H1 (cell line): Measurements from ENCODE around the gene LIPE. TPM values are rescaled to one million over a fixed set of nuclear protein-coding genes. Genes with fewer than 3 reads are reported as not detected.

ENCODE experiments used
- CTCF ChIA-PET: fragments of 300-600 bp; sonication (Branson Sonifier 250); formaldehyde crosslinking; loops from one replicate; lab custom pipeline; 2021; ENCODE audit not compliant: partially characterized antibody; lab: Charles Lee
- POLR2A ChIA-PET: fragments of 300-600 bp; sonication (Branson Sonifier 250); formaldehyde crosslinking; loops from one replicate; lab custom pipeline; 2021; ENCODE audit warnings: inconsistent platforms; ENCODE audit not compliant: partially characterized antibody; lab: Charles Lee
- DNase-seq, 2 experiments: peaks; one replicate each; pipeline versions ENCODE4 v3.0.0 to v3.0.0-alpha.2; 2010 to 2022; ENCODE audit warnings: low spot score in 2 of 2, low read depth in 1 of 2, mixed read lengths in 1 of 2
- FAIRE-seq: peaks from 2 replicates; lab custom pipeline; 2011; peaks lifted over from hg19 to GRCh38; lab: Jason Lieb, UNC
- H2AFZ ChIP-seq: 2 replicates; pipeline ENCODE4 v1.8.1; 2012; ENCODE audit warnings: low read length, inconsistent platforms
- H2AK5ac ChIP-seq: 2 replicates; pipeline ENCODE4 v1.6.1; 2013; ENCODE audit warnings: low read depth, low read length
- H2BK120ac ChIP-seq: replicated peaks from 2 replicates; pipeline ENCODE3; 2013; ENCODE audit warnings: low read depth, low read length, inconsistent platforms
- H2BK12ac ChIP-seq: 2 replicates; pipeline ENCODE4 v1.6.1; 2013; ENCODE audit warnings: low read depth, low read length
- H2BK15ac ChIP-seq: 2 replicates; pipeline ENCODE4 v1.6.1; 2013; ENCODE audit warnings: low read length
- H2BK20ac ChIP-seq: 2 replicates; pipeline ENCODE4 v1.6.1; 2013; ENCODE audit warnings: low read length
- H2BK5ac ChIP-seq: 2 replicates; pipeline ENCODE4 v1.6.1; 2013; ENCODE audit warnings: low read depth, low read length
- H3K14ac ChIP-seq: 2 replicates; pipeline ENCODE4 v1.6.1; 2013; ENCODE audit warnings: inconsistent platforms; ENCODE audit not compliant: insufficient read length
- H3K18ac ChIP-seq: 2 replicates; pipeline ENCODE4 v1.6.1; 2013; ENCODE audit warnings: low read length; ENCODE audit errors: extremely low read depth
- H3K23ac ChIP-seq: 2 replicates; pipeline ENCODE4 v1.6.1; 2013; ENCODE audit warnings: inconsistent platforms; ENCODE audit not compliant: insufficient read length
- H3K23me2 ChIP-seq: 2 replicates; pipeline ENCODE4 v1.6.1; 2013; ENCODE audit warnings: low read depth, low read length
- H3K27ac ChIP-seq: 2 replicates; pipeline ENCODE4 v1.6.1; 2011; ENCODE audit warnings: low read depth, low read length, inconsistent platforms
- H3K27me3 ChIP-seq, 4 experiments: replicated peaks in 1 of 4; 1 replicate in 1 of 4; 2 replicates in 3 of 4; pipeline versions ENCODE4 v1.6.1 to v1.8.1; 2011 to 2013; ENCODE audit warnings: low read length in 3 of 4, mild to moderate bottlenecking in 3 of 4, inconsistent platforms in 2 of 4, mixed read lengths in 2 of 4, moderate library complexity in 1 of 4; ENCODE audit not compliant: control insufficient read depth in 3 of 4, insufficient read depth in 3 of 4; ENCODE audit errors: extremely low read depth in 1 of 4
- H3K36me3 ChIP-seq, 4 experiments: 2 replicates each; pipeline versions ENCODE4 v1.6.1 to v1.8.1; 2011 to 2013; ENCODE audit warnings: mild to moderate bottlenecking in 4 of 4, low read length in 3 of 4, moderate library complexity in 2 of 4, control low read depth in 1 of 4, inconsistent platforms in 1 of 4; ENCODE audit not compliant: insufficient read depth in 4 of 4, control insufficient read depth in 2 of 4
- H3K4ac ChIP-seq: replicated peaks from 2 replicates; pipeline ENCODE3; 2013; ENCODE audit warnings: low read length, low read depth, mixed read lengths, inconsistent platforms; ENCODE audit not compliant: insufficient read length
- H3K4me1 ChIP-seq, 4 experiments: replicated peaks in 1 of 4; 1 replicate in 1 of 4; 2 replicates in 3 of 4; pipeline versions ENCODE4 v1.6.1 to v1.8.1; 2011 to 2013; ENCODE audit warnings: low read length in 3 of 4, inconsistent platforms in 2 of 4, mixed read lengths in 1 of 4; ENCODE audit not compliant: insufficient read depth in 4 of 4, control insufficient read depth in 3 of 4
- H3K4me2 ChIP-seq, 2 experiments: 2 replicates each; pipeline versions ENCODE4 v1.6.1 to v1.8.1; 2011 to 2013; ENCODE audit warnings: low read depth in 2 of 2, low read length in 2 of 2, control low read depth in 1 of 2, inconsistent platforms in 1 of 2, mild to moderate bottlenecking in 1 of 2; ENCODE audit not compliant: insufficient read depth in 1 of 2
- H3K4me3 ChIP-seq, 4 experiments: fragments of 200-600, 300-600 bp in 1 of 4; sonication (generic), shearing (Covaris generic), sonication (Bioruptor Twin) in 1 of 4; 2 replicates each; pipeline versions ENCODE4 v1.5.1 to v1.8.1; 2011 to 2016; ENCODE audit warnings: low read length in 4 of 4, low read depth in 3 of 4, control low read depth in 2 of 4, inconsistent platforms in 2 of 4, mild to moderate bottlenecking in 2 of 4, mixed read lengths in 1 of 4, moderate library complexity in 1 of 4; ENCODE audit not compliant: insufficient read depth in 2 of 4; ENCODE audit errors: extremely low read depth in 1 of 4
- H3K56ac ChIP-seq: replicated peaks from 2 replicates; pipeline ENCODE3; 2013; ENCODE audit warnings: low read depth, mild to moderate bottlenecking, mixed read lengths, low read length, inconsistent platforms; ENCODE audit not compliant: insufficient read length
- H3K79me1 ChIP-seq: 2 replicates; pipeline ENCODE4 v1.6.1; 2013; ENCODE audit warnings: low read depth, low read length, control low read depth
- H3K79me2 ChIP-seq, 2 experiments: 2 replicates each; pipeline versions ENCODE4 v1.6.1 to v1.8.1; 2012 to 2013; ENCODE audit warnings: low read length in 2 of 2, mild to moderate bottlenecking in 2 of 2, inconsistent platforms in 1 of 2; ENCODE audit not compliant: insufficient read depth in 2 of 2, control insufficient read depth in 1 of 2
- H3K9ac ChIP-seq, 4 experiments: replicated peaks in 1 of 4; 1 replicate in 1 of 4; 2 replicates in 3 of 4; pipeline versions ENCODE4 v1.6.1 to v1.8.1; 2011 to 2013; ENCODE audit warnings: low read depth in 3 of 4, low read length in 3 of 4, control low read depth in 2 of 4, mild to moderate bottlenecking in 2 of 4, moderate library complexity in 2 of 4, inconsistent platforms in 1 of 4; ENCODE audit errors: extremely low read depth in 1 of 4
- H3K9me3 ChIP-seq, 2 experiments: 2 replicates each; pipeline versions ENCODE4 v1.6.1 to v1.8.1; 2012 to 2013; ENCODE audit warnings: mild to moderate bottlenecking in 2 of 2, moderate library complexity in 2 of 2, control low read depth in 1 of 2, inconsistent platforms in 1 of 2, low read depth in 1 of 2, low read length in 1 of 2, mixed read lengths in 1 of 2; ENCODE audit not compliant: insufficient read depth in 2 of 2
- H4K20me1 ChIP-seq, 2 experiments: replicated peaks in 1 of 2; 2 replicates each; pipeline versions ENCODE3 to v1.8.1; 2011 to 2013; ENCODE audit warnings: inconsistent platforms in 2 of 2, low read length in 2 of 2, mild to moderate bottlenecking in 1 of 2; ENCODE audit not compliant: insufficient read depth in 2 of 2, control insufficient read depth in 1 of 2
- H4K5ac ChIP-seq: 2 replicates; pipeline ENCODE4 v1.6.1; 2013; ENCODE audit warnings: low read length, low read depth, mixed read lengths, inconsistent platforms; ENCODE audit not compliant: insufficient read length
- H4K8ac ChIP-seq: 2 replicates; pipeline ENCODE4 v1.8.0; 2013; ENCODE audit warnings: mild to moderate bottlenecking, moderate library complexity, low read length, inconsistent platforms; ENCODE audit not compliant: insufficient read depth; ENCODE audit errors: extremely low read depth
- H4K91ac ChIP-seq: replicated peaks from 2 replicates; pipeline ENCODE3; 2013; ENCODE audit warnings: low read length, mixed read lengths, inconsistent platforms; ENCODE audit not compliant: insufficient read length
- CHD1 ChIP-seq: IDR thresholded peaks from 2 replicates; pipeline ENCODE4 v1.6.1; 2012; ENCODE audit warnings: low read depth, low read length, improper control_type of control experiment
- EGR1 ChIP-seq: IDR thresholded peaks from 2 replicates; pipeline ENCODE4 v1.6.1; 2011; ENCODE audit warnings: low read depth, low read length, borderline replicate concordance
- GTF2F1 ChIP-seq: IDR thresholded peaks from 2 replicates; pipeline ENCODE4 v1.6.1; 2012; ENCODE audit warnings: low read depth, low read length, improper control_type of control experiment, borderline replicate concordance
- HDAC2 ChIP-seq, 2 experiments: fragments of 300-600 bp in 1 of 2; sonication (generic) in 1 of 2; IDR thresholded peaks; 2 replicates each; pipeline ENCODE4 v1.6.1; 2011 to 2012; ENCODE audit warnings: low read depth in 2 of 2, low read length in 2 of 2, mild to moderate bottlenecking in 2 of 2, moderate library complexity in 2 of 2, borderline replicate concordance in 1 of 2, inconsistent platforms in 1 of 2
- PHF8 ChIP-seq: fragments of 200-600 bp; sonication (generic); conservative IDR thresholded peaks from 2 replicates; pipeline ENCODE4 v1.7.1; 2012; ENCODE audit warnings: low read depth, mild to moderate bottlenecking, inconsistent platforms, low read length, moderate library complexity
- POU5F1 ChIP-seq: IDR thresholded peaks from 2 replicates; pipeline ENCODE4 v1.6.1; 2011; ENCODE audit warnings: low read depth, mild to moderate bottlenecking, low read length, moderate library complexity
- RNF2 ChIP-seq: fragments of 200-900, 300-1000 bp; sonication (generic); IDR thresholded peaks from 2 replicates; pipeline ENCODE4 v1.7.1; 2016; ENCODE audit warnings: borderline replicate concordance, low read depth, mild to moderate bottlenecking, antibody characterized with exemption, low read length; ENCODE audit not compliant: poor library complexity, severe bottlenecking; ENCODE audit errors: missing control alignments
- SP1 ChIP-seq: IDR thresholded peaks from 2 replicates; pipeline ENCODE4 v1.6.1; 2011; ENCODE audit warnings: low read depth, low read length
- TEAD4 ChIP-seq: IDR thresholded peaks from 2 replicates; pipeline ENCODE4 v1.6.1; 2012; ENCODE audit warnings: low read depth, low read length, inconsistent platforms, mixed read lengths
- WGBS, 2 experiments: shearing (Covaris generic) in 1 of 2; methylation state at CpG; one replicate each; pipeline versions ENCODE4 v1.1.6 to v1.1.7; 2013 to 2015; ENCODE audit warnings: low lambda C conversion rate in 2 of 2, mixed read lengths in 2 of 2, inconsistent platforms in 1 of 2, low coverage in 1 of 2, missing lambda C conversion rate in 1 of 2; ENCODE audit not compliant: insufficient replicate concordance in 2 of 2, insufficient coverage in 1 of 2, insufficient read length in 1 of 2; ENCODE audit errors: extremely low coverage in 1 of 2, missing lambda C conversion rate in 1 of 2; 5-methylcytosine and 5-hydroxymethylcytosine counted together
- polyA plus RNA-seq, 7 experiments: library from polyadenylated mRNA; depleted of rRNA in 3 of 7; stranded (reverse) in 5 of 7; unstranded in 2 of 7; fragments of >200 nt in 5 of 7; fragments of 200-250 nt in 2 of 7; gene quantifications; 1 replicate in 5 of 7; 2 replicates in 1 of 7; 4 replicates in 1 of 7; pipeline versions ENCODE4 v1.2.1 to v1.2.3, GENCODE V29; 2011 to 2013; ENCODE audit warnings: missing spikeins in 2 of 7, mixed read lengths in 2 of 7
- total RNA-seq: library from RNA; stranded (reverse); fragmentation: NEBNext Ultra II Directional; extraction: Animal tissue kit (Norgen Biotek cat#: 25700); gene quantifications from 2 replicates; pipeline ENCODE4 v1.2.1, GENCODE V29; 2021

The LIPE gene
- total and polyA plus RNA-seq, 2 of the 8 experiments (the other 6 are each of a cell fraction or from before 2014, with no cell fraction given): 8.7 to 15.9 TPM

- 86% methylated on average over 11 of the region's 11 CpGs; no CpG with 5 or more reads in 1 of the 2 experiments for WGBS, 2 experiments
- no peak for FAIRE-seq
These were observed 58.8 kb downstream of the LIPE start for GRCh38 chr19:42368360-42368759.

More at GRCh38 chr19:42368360-42368759, 58.8 kb downstream of the LIPE start:
- no peak overlapping the region; a peak in 1 of 4 replicates for H3K4me2 ChIP-seq
- H3K27me3 ChIP-seq: no peaks in the 10 kb centered on the region
- H3K79me2 ChIP-seq: no peaks in the 10 kb centered on the region
- H3K18ac ChIP-seq: peak overlapping the region; percentile 24; the same call in 1 of the 2 replicates
- DNase-seq: no peak
- H3K56ac ChIP-seq: no peak overlapping the region
- ChIA-PET POLR2A (interaction anchor here (1.1 to 1.2 kb wide), 2 partner anchors 9 to 15 kb away, joined by 3 to 4 read pairs; no protein-coding TSS in a partner anchor), CTCF (interaction anchor here (0.6 to 1.3 kb wide), 5 partner anchors 11 to 260 kb away, joined by 3 to 4 read pairs (median 3); no protein-coding TSS in a partner anchor)
- H3K4me3 ChIP-seq: no peak overlapping the region
- no peak overlapping the region for H2AFZ ChIP-seq
- H3K36me3 ChIP-seq: peaks cover 5 to 11% (median 6%) of the 10 kb centered on the region in 4 experiments; a peak in 7 of 8 replicates
- H2BK12ac ChIP-seq: peak overlapping the region; percentile 84; the same call in 1 of the 2 replicates
- TF ChIP-seq POU5F1 (no peak), TEAD4 (no peak), GTF2F1 (no peak), PHF8 (no peak), CHD1 (no peak), EGR1 (no peak), RNF2 (no peak), SP1 (no peak), HDAC2 (IDR thresholded peaks at IDR 0.05; ENCODE audit: borderline replicate concordance in 1 of 2, low read depth in 2 of 2, low read length in 2 of 2) (no peak)
- H2AK5ac ChIP-seq: no peak overlapping the region
- peaks cover 2% of the 10 kb centered on the region for H3K79me1 ChIP-seq
- no peaks in the 10 kb centered on the region for H4K20me1 ChIP-seq
- peak overlapping the region; percentile 89; the same call in 1 of the 2 replicates for H2BK20ac ChIP-seq
- no peak overlapping the region for H3K4ac ChIP-seq
- no peak overlapping the region for H3K23ac ChIP-seq
- H2BK15ac ChIP-seq: no peak overlapping the region
- H3K23me2 ChIP-seq: no peaks in the 10 kb centered on the region; the same call in 1 of the 2 replicates
- no peak overlapping the region for H2BK120ac ChIP-seq
- H4K91ac ChIP-seq: peak overlapping the region; percentile 91
- 0 out of 2 replicates have a peak overlapping the region, but pooled peaks have one; percentile 84 for H2BK5ac ChIP-seq
- H3K27ac ChIP-seq: no peak overlapping the region
- H4K8ac ChIP-seq: peak overlapping the region; percentile 78
- no peak overlapping the region for H3K9ac ChIP-seq
- peaks cover 7 to 29% (median 22%) of the 10 kb centered on the region in 4 experiments for H3K4me1 ChIP-seq
- no peak overlapping the region for H4K5ac ChIP-seq
- no peak overlapping the region for H3K14ac ChIP-seq
- peaks cover 0 to 6% of the 10 kb centered on the region in 2 experiments; a peak in 1 of 4 replicates for H3K9me3 ChIP-seq
